NCI-H82 treated with DMSO at 0.1 percent for 48 hours (cell line): Measurements from ENCODE around the gene GSK3A.
A peak's percentile ranks its signal among the peaks of the same experiment; 100 is the strongest.

Source experiments
- DNase-seq: peaks from one replicate; lab custom pipeline; 2025; ENCODE audit not compliant: unreplicated experiment; lab: John Stamatoyannopoulos, UW

Gene GSK3A

GRCh38 chr19:42229301-42229854, 13.0 kb downstream of the GSK3A start:
- DNase-seq, result no peak

GRCh38 chr19:42228641-42229040, 13.8 kb downstream of the GSK3A start:
- peak; percentile 8 for DNase-seq

- no peak for DNase-seq
Observed at GRCh38 chr19:42226886-42227285, 15.5 kb downstream of the GSK3A start.

- no peak for DNase-seq
Observed at GRCh38 chr19:42225718-42226292, 16.6 kb downstream of the GSK3A start.

- no peak for DNase-seq
Observed at GRCh38 chr19:42224940-42225717, 17.3 kb downstream of the GSK3A start.

- DNase-seq, result no peak
Observed at GRCh38 chr19:42220751-42221097, 21.7 kb downstream of the GSK3A start.

- DNase-seq, result peak; percentile 97
Observed at GRCh38 chr19:42219812-42220750, 22.3 kb downstream of the GSK3A start, which contains the start of gene ZNF526. Gene ZNF526 (plus strand): TSS chr19:42220312. CDS start chr19:42224404, 4,092 bp downstream.

- DNase-seq, result peak; percentile 81
Observed at GRCh38 chr19:42217520-42218437, 24.6 kb downstream of the GSK3A start, which contains the start of gene DEDD2. Gene DEDD2 (minus strand): TSS chr19:42217677. CDS start chr19:42217007, 670 bp downstream.

GRCh38 chr19:42216653-42217519, 25.5 kb downstream of the GSK3A start:
- no peak for DNase-seq

GRCh38 chr19:42214810-42215485, 27.5 kb downstream of the GSK3A start:
- no peak for DNase-seq

- no peak for DNase-seq
Observed at GRCh38 chr19:42212886-42213285, 29.5 kb downstream of the GSK3A start.

GRCh38 chr19:42208612-42209011, 33.8 kb downstream of the GSK3A start:
- DNase-seq, result no peak

- DNase-seq, result no peak
Observed at GRCh38 chr19:42207767-42208271, 34.6 kb downstream of the GSK3A start.

- DNase-seq, result no peak
Observed at GRCh38 chr19:42206871-42207755, 35.3 kb downstream of the GSK3A start.

GRCh38 chr19:42204664-42205063, 37.7 kb downstream of the GSK3A start:
- DNase-seq, result no peak

- no peak for DNase-seq
Observed at GRCh38 chr19:42203700-42204099, 38.7 kb downstream of the GSK3A start.

- no peak for DNase-seq
Observed at GRCh38 chr19:42202290-42202880, 40.0 kb downstream of the GSK3A start.
